ENCODE measurements around the gene ATP5F1E. TPM values are rescaled to one million over a fixed set of nuclear protein-coding genes. Genes with fewer than 3 reads are reported as not detected.

Gene ATP5F1E
- total RNA-seq, 1 donor from 2014 or later, result 81.8 TPM

GRCh38 chr20:59020938-59021551 is 11.1 kb downstream of the ATP5F1E start:
- peaks cover 36% of the 10 kb centered on the region for H3K4me1 Mint-ChIP-seq (ENCODE audit: unreplicated experiment)
- no peak for DNase-seq (ENCODE audit: extremely low spot score, unreplicated experiment)
- no peaks in the 10 kb centered on the region for H3K27me3 Mint-ChIP-seq
- H3K9me3 Mint-ChIP-seq, result no peaks in the 10 kb centered on the region
- H3K36me3 Mint-ChIP-seq, result peaks cover 27% of the 10 kb centered on the region
- TF ChIP-seq, protein P1, sequence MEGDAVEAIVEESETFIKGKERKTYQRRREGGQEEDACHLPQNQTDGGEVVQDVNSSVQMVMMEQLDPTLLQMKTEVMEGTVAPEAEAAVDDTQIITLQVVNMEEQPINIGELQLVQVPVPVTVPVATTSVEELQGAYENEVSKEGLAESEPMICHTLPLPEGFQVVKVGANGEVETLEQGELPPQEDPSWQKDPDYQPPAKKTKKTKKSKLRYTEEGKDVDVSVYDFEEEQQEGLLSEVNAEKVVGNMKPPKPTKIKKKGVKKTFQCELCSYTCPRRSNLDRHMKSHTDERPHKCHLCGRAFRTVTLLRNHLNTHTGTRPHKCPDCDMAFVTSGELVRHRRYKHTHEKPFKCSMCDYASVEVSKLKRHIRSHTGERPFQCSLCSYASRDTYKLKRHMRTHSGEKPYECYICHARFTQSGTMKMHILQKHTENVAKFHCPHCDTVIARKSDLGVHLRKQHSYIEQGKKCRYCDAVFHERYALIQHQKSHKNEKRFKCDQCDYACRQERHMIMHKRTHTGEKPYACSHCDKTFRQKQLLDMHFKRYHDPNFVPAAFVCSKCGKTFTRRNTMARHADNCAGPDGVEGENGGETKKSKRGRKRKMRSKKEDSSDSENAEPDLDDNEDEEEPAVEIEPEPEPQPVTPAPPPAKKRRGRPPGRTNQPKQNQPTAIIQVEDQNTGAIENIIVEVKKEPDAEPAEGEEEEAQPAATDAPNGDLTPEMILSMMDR (conservative IDR thresholded peaks at IDR 0.05), result no peak
- H3K4me3 Mint-ChIP-seq, result peak overlapping the region; percentile 39
- H3K27ac Mint-ChIP-seq, result peak overlapping the region; percentile 56

- Mint-ChIP-seq H3K27ac (peak within 1 kb of the TSS; percentile 71), H3K27me3 (no peaks in the 10 kb centered on the region), H3K4me3 (peak within 1 kb of the TSS; percentile 47), H3K36me3 (peaks cover 15% of the 10 kb centered on the region), H3K9me3 (no peaks in the 10 kb centered on the region), H3K4me1 (ENCODE audit: unreplicated experiment) (peaks cover 47% of the 10 kb centered on the region)
- no peak for DNase-seq (ENCODE audit: extremely low spot score, unreplicated experiment)
- TF ChIP-seq, protein P1 (conservative IDR thresholded peaks at IDR 0.05), result no peak
Observed at GRCh38 chr20:59019217-59019616, 12.9 kb downstream of the ATP5F1E start, which contains the start of gene TUBB1. TSS of gene TUBB1 (plus strand) at chr20:59019429. CDS start at chr20:59019523, 94 bp downstream.

DNA sequence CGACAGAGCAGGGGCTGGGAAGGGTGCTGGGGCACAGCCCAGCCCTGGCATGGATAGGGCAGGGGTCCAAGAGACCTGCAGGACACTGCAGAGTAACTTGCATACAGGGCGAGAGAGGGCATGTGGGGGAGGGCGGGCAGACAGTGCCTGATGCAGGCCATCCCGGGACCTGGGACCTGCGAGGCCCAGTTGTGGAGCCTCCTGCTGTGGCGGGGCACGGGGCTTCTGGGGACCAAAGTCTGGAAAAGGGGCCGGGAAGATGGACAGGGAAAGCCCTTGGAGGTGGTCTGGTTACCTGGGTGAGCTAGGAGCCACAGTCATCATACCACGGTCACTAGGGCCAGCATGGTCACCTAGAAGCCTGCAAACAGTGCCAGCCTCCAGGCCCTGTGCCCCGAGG is 13.3 kb downstream of the ATP5F1E start:
- peak overlapping the region; percentile 47 for H3K4me3 Mint-ChIP-seq
- TF ChIP-seq, protein P1 (conservative IDR thresholded peaks at IDR 0.05), result no peak
- DNase-seq (ENCODE audit: extremely low spot score, unreplicated experiment), result peak; percentile 62
- H3K4me1 Mint-ChIP-seq (ENCODE audit: unreplicated experiment), result peaks cover 50% of the 10 kb centered on the region
- no peaks in the 10 kb centered on the region for H3K9me3 Mint-ChIP-seq
- peak overlapping the region; percentile 71 for H3K27ac Mint-ChIP-seq
- no peaks in the 10 kb centered on the region for H3K27me3 Mint-ChIP-seq
- peaks cover 12% of the 10 kb centered on the region for H3K36me3 Mint-ChIP-seq

DNA sequence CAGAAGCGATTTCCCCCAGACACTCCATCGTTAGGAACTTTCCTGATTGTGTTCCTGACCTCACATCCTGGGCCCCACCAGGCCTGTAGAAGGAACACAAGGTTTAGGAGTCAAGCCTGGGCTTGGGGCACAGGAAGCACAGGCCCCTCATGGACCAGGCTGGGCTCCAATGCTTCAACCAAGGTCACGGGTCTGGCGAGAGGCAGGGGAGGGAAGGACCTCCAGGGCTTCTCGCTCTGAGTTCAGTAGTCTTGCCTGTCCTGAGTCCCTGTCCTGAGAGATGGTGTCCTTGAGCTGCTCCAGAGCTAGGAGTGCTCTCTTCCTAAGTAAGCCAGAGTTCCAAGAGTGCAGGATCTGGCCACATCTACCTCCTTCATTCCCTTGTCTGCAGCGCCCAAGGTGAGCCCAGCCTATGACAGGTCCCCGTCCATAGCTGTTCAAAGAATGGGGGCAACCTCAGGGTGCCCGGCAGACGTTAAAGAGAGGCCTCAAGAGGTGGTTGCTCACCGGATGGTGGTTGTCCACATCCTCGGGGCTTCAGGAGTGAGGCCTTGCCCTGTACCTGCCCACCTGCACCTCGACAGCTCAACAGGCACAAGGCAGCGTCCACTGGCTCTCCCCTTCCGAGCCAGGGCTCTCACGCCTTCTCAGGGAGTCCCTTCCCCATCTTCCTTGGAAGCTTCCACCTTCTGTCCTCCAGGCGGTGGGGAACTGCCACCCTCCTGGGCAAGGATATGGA is 14.5 kb downstream of the ATP5F1E start:
- Mint-ChIP-seq H3K27me3 (no peaks in the 10 kb centered on the region), H3K27ac (no peak overlapping the region), H3K4me1 (ENCODE audit: unreplicated experiment) (peaks cover 55% of the 10 kb centered on the region), H3K9me3 (no peaks in the 10 kb centered on the region), H3K4me3 (no peak overlapping the region), H3K36me3 (peaks cover 8% of the 10 kb centered on the region)
- peak; percentile 62 for DNase-seq (ENCODE audit: extremely low spot score, unreplicated experiment)
- TF ChIP-seq, protein P1 (conservative IDR thresholded peaks at IDR 0.05), result no peak

GRCh38 chr20:59016795-59017492 is 15.2 kb downstream of the ATP5F1E start:
- H3K4me1 Mint-ChIP-seq (ENCODE audit: unreplicated experiment), result peaks cover 52% of the 10 kb centered on the region
- peak overlapping the region; percentile 49 for H3K27ac Mint-ChIP-seq
- no peaks in the 10 kb centered on the region for H3K27me3 Mint-ChIP-seq
- TF ChIP-seq, protein P1 (conservative IDR thresholded peaks at IDR 0.05), result no peak
- DNase-seq (ENCODE audit: extremely low spot score, unreplicated experiment), result peak; percentile 36
- peak overlapping the region; percentile 25 for H3K4me3 Mint-ChIP-seq
- no peaks in the 10 kb centered on the region for H3K9me3 Mint-ChIP-seq
- H3K36me3 Mint-ChIP-seq, result peaks cover 3% of the 10 kb centered on the region

All from type B pancreatic cell (in vitro differentiated cells).